ENCODE data around the gene TRAF1.

DNA sequence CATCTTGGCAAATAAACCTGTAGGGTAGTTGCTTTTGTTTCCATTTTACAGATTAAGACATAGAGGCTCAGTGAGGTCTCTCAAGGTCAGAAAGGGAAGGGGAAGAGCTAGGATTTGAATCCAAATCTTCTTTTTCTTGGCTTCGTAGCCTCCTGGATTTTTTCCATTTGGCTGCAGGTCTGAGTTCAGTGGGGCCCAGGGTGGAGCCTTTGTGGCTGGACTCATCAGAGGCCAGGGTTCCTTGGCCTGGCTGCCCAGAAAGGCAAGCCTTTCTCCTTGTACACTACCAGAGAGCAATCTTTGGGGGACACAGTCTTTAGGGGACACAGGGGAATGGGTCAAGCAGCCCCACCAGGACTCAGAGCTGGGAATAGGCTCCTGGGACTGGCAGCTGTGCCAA lies 10.5 kb upstream of the TRAF1 start:
- TF ChIP-seq, protein P1, sequence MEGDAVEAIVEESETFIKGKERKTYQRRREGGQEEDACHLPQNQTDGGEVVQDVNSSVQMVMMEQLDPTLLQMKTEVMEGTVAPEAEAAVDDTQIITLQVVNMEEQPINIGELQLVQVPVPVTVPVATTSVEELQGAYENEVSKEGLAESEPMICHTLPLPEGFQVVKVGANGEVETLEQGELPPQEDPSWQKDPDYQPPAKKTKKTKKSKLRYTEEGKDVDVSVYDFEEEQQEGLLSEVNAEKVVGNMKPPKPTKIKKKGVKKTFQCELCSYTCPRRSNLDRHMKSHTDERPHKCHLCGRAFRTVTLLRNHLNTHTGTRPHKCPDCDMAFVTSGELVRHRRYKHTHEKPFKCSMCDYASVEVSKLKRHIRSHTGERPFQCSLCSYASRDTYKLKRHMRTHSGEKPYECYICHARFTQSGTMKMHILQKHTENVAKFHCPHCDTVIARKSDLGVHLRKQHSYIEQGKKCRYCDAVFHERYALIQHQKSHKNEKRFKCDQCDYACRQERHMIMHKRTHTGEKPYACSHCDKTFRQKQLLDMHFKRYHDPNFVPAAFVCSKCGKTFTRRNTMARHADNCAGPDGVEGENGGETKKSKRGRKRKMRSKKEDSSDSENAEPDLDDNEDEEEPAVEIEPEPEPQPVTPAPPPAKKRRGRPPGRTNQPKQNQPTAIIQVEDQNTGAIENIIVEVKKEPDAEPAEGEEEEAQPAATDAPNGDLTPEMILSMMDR (IDR thresholded peaks at IDR 0.05): no peak
- TF ChIP-seq POLR2A (IDR thresholded peaks at IDR 0.05) (no peak), EP300 (IDR thresholded peaks at IDR 0.05) (no peak)

All from suprapubic skin (tissue), 3 donors.